ENCODE measurements around the gene STK4.

STK4 gene

GRCh38 chr20:45064812-45065211, 98.5 kb downstream of the STK4 start:
- peaks cover 2% of the 10 kb centered on the region for H3K79me2 ChIP-seq (ENCODE audit: control insufficient read depth, insufficient read depth, low read length, unreplicated experiment)
- no peaks in the 10 kb centered on the region for H3K27me3 ChIP-seq (ENCODE audit: insufficient read depth, low read length)
- no peak overlapping the region for H3K4me3 ChIP-seq (ENCODE audit: low read depth, low read length)
- no peak overlapping the region for H3K27ac ChIP-seq (ENCODE audit: low read depth, low read length)
- H3K36me3 ChIP-seq (ENCODE audit: insufficient read depth, low read length): no peaks in the 10 kb centered on the region
- peaks cover 49% of the 10 kb centered on the region for H3K4me1 ChIP-seq (ENCODE audit: control insufficient read depth, insufficient read depth, low read length, unreplicated experiment)
- H2AFZ ChIP-seq (ENCODE audit: low read length, unreplicated experiment): no peak overlapping the region

GRCh38 chr20:45066372-45066771, 100.1 kb downstream of the STK4 start:
- H3K27ac ChIP-seq (ENCODE audit: low read depth, low read length): no peak overlapping the region
- peaks cover 2% of the 10 kb centered on the region for H3K79me2 ChIP-seq (ENCODE audit: control insufficient read depth, insufficient read depth, low read length, unreplicated experiment)
- H2AFZ ChIP-seq (ENCODE audit: low read length, unreplicated experiment): no peak overlapping the region
- H3K36me3 ChIP-seq (ENCODE audit: insufficient read depth, low read length): peaks cover 2% of the 10 kb centered on the region; the same call in 1 of the 2 replicates
- H3K4me1 ChIP-seq (ENCODE audit: control insufficient read depth, insufficient read depth, low read length, unreplicated experiment): peaks cover 41% of the 10 kb centered on the region
- H3K4me3 ChIP-seq (ENCODE audit: low read depth, low read length): no peak overlapping the region
- no peaks in the 10 kb centered on the region for H3K27me3 ChIP-seq (ENCODE audit: insufficient read depth, low read length)

- peaks cover 2% of the 10 kb centered on the region for H3K79me2 ChIP-seq (ENCODE audit: control insufficient read depth, insufficient read depth, low read length, unreplicated experiment)
Measured at GRCh38 chr20:45067087-45067486, 100.8 kb downstream of the STK4 start.

GRCh38 chr20:45067558-45067957, 101.2 kb downstream of the STK4 start:
- Histone ChIP-seq H2AFZ (ENCODE audit: low read length, unreplicated experiment) (no peak overlapping the region), H3K79me2 (ENCODE audit: control insufficient read depth, insufficient read depth, low read length, unreplicated experiment) (peaks cover 2% of the 10 kb centered on the region), H3K4me1 (ENCODE audit: control insufficient read depth, insufficient read depth, low read length, unreplicated experiment) (peaks cover 32% of the 10 kb centered on the region), H3K27me3 (ENCODE audit: insufficient read depth, low read length) (no peaks in the 10 kb centered on the region), H3K27ac (ENCODE audit: low read depth, low read length) (no peak overlapping the region; the same call in 1 of the 2 replicates), H3K36me3 (ENCODE audit: insufficient read depth, low read length) (peaks cover 2% of the 10 kb centered on the region; the same call in 1 of the 2 replicates), H3K4me3 (ENCODE audit: low read depth, low read length) (no peak overlapping the region)

More at GRCh38 chr20:45067087-45067486, 100.8 kb downstream of the STK4 start:
- Histone ChIP-seq H2AFZ (ENCODE audit: low read length, unreplicated experiment) (no peak overlapping the region), H3K27me3 (ENCODE audit: insufficient read depth, low read length) (no peaks in the 10 kb centered on the region), H3K4me3 (ENCODE audit: low read depth, low read length) (no peak overlapping the region), H3K36me3 (ENCODE audit: insufficient read depth, low read length) (peaks cover 2% of the 10 kb centered on the region; the same call in 1 of the 2 replicates), H3K27ac (ENCODE audit: low read depth, low read length) (no peak overlapping the region), H3K4me1 (ENCODE audit: control insufficient read depth, insufficient read depth, low read length, unreplicated experiment) (peaks cover 35% of the 10 kb centered on the region)

- H3K27ac ChIP-seq (ENCODE audit: low read depth, low read length): no peak overlapping the region
- peaks cover 32% of the 10 kb centered on the region for H3K4me1 ChIP-seq (ENCODE audit: control insufficient read depth, insufficient read depth, low read length, unreplicated experiment)
- no peak overlapping the region for H2AFZ ChIP-seq (ENCODE audit: low read length, unreplicated experiment)
- H3K4me3 ChIP-seq (ENCODE audit: low read depth, low read length): no peak overlapping the region
- H3K79me2 ChIP-seq (ENCODE audit: control insufficient read depth, insufficient read depth, low read length, unreplicated experiment): peaks cover 2% of the 10 kb centered on the region
- H3K36me3 ChIP-seq (ENCODE audit: insufficient read depth, low read length): peaks cover 2% of the 10 kb centered on the region; the same call in 1 of the 2 replicates
- H3K27me3 ChIP-seq (ENCODE audit: insufficient read depth, low read length): no peaks in the 10 kb centered on the region
Measured at GRCh38 chr20:45069261-45069660, 102.9 kb downstream of the STK4 start.

GRCh38 chr20:45070932-45071632, 104.8 kb downstream of the STK4 start:
- Histone ChIP-seq H3K79me2 (ENCODE audit: control insufficient read depth, insufficient read depth, low read length, unreplicated experiment) (no peaks in the 10 kb centered on the region), H3K27ac (ENCODE audit: low read depth, low read length) (no peak overlapping the region), H3K4me1 (ENCODE audit: control insufficient read depth, insufficient read depth, low read length, unreplicated experiment) (peaks cover 22% of the 10 kb centered on the region), H3K27me3 (ENCODE audit: insufficient read depth, low read length) (no peaks in the 10 kb centered on the region), H3K36me3 (ENCODE audit: insufficient read depth, low read length) (peaks cover 6% of the 10 kb centered on the region; the same call in 1 of the 2 replicates), H3K4me3 (ENCODE audit: low read depth, low read length) (no peak overlapping the region; the same call in 1 of the 2 replicates), H2AFZ (ENCODE audit: low read length, unreplicated experiment) (no peak overlapping the region)

- Histone ChIP-seq H3K4me3 (ENCODE audit: low read depth, low read length) (no peak overlapping the region), H3K79me2 (ENCODE audit: control insufficient read depth, insufficient read depth, low read length, unreplicated experiment) (no peaks in the 10 kb centered on the region), H3K36me3 (ENCODE audit: insufficient read depth, low read length) (peaks cover 6% of the 10 kb centered on the region; the same call in 1 of the 2 replicates), H3K4me1 (ENCODE audit: control insufficient read depth, insufficient read depth, low read length, unreplicated experiment) (peaks cover 13% of the 10 kb centered on the region), H3K27me3 (ENCODE audit: insufficient read depth, low read length) (no peaks in the 10 kb centered on the region), H3K27ac (ENCODE audit: low read depth, low read length) (no peak overlapping the region), H2AFZ (ENCODE audit: low read length, unreplicated experiment) (no peak overlapping the region)
Measured at GRCh38 chr20:45072066-45072465, 105.8 kb downstream of the STK4 start.

- Histone ChIP-seq H2AFZ (ENCODE audit: low read length, unreplicated experiment) (no peak overlapping the region), H3K79me2 (ENCODE audit: control insufficient read depth, insufficient read depth, low read length, unreplicated experiment) (no peaks in the 10 kb centered on the region), H3K4me1 (ENCODE audit: control insufficient read depth, insufficient read depth, low read length, unreplicated experiment) (peaks cover 5% of the 10 kb centered on the region), H3K36me3 (ENCODE audit: insufficient read depth, low read length) (peaks cover 9% of the 10 kb centered on the region; the same call in 1 of the 2 replicates), H3K27ac (ENCODE audit: low read depth, low read length) (no peak overlapping the region), H3K4me3 (ENCODE audit: low read depth, low read length) (no peak overlapping the region), H3K27me3 (ENCODE audit: insufficient read depth, low read length) (no peaks in the 10 kb centered on the region)
Measured at GRCh38 chr20:45073221-45073620, 106.9 kb downstream of the STK4 start.

GRCh38 chr20:45077559-45077958, 111.2 kb downstream of the STK4 start:
- Histone ChIP-seq H3K4me1 (ENCODE audit: control insufficient read depth, insufficient read depth, low read length, unreplicated experiment) (no peaks in the 10 kb centered on the region), H3K79me2 (ENCODE audit: control insufficient read depth, insufficient read depth, low read length, unreplicated experiment) (no peaks in the 10 kb centered on the region), H3K27me3 (ENCODE audit: insufficient read depth, low read length) (no peaks in the 10 kb centered on the region), H3K27ac (ENCODE audit: low read depth, low read length) (no peak overlapping the region), H2AFZ (ENCODE audit: low read length, unreplicated experiment) (no peak overlapping the region), H3K36me3 (ENCODE audit: insufficient read depth, low read length) (peaks cover 7% of the 10 kb centered on the region; the same call in 1 of the 2 replicates), H3K4me3 (ENCODE audit: low read depth, low read length) (no peak overlapping the region)

- no peaks in the 10 kb centered on the region for H3K27me3 ChIP-seq (ENCODE audit: insufficient read depth, low read length)
- H3K36me3 ChIP-seq (ENCODE audit: insufficient read depth, low read length): peaks cover 3% of the 10 kb centered on the region; the same call in 1 of the 2 replicates
- H3K27ac ChIP-seq (ENCODE audit: low read depth, low read length): no peak overlapping the region
- H3K79me2 ChIP-seq (ENCODE audit: control insufficient read depth, insufficient read depth, low read length, unreplicated experiment): no peaks in the 10 kb centered on the region
- H2AFZ ChIP-seq (ENCODE audit: low read length, unreplicated experiment): no peak overlapping the region
- no peak overlapping the region for H3K4me3 ChIP-seq (ENCODE audit: low read depth, low read length)
- H3K4me1 ChIP-seq (ENCODE audit: control insufficient read depth, insufficient read depth, low read length, unreplicated experiment): no peaks in the 10 kb centered on the region
Measured at GRCh38 chr20:45080867-45081624, 114.7 kb downstream of the STK4 start.
